ENCODE data around the gene CASZ1. TPM values are rescaled to one million over a fixed set of nuclear protein-coding genes. Genes with fewer than 3 reads are reported as not detected.

Gene CASZ1
- total RNA-seq, 1 donor from 2014 or later = 3.4 TPM

DNA sequence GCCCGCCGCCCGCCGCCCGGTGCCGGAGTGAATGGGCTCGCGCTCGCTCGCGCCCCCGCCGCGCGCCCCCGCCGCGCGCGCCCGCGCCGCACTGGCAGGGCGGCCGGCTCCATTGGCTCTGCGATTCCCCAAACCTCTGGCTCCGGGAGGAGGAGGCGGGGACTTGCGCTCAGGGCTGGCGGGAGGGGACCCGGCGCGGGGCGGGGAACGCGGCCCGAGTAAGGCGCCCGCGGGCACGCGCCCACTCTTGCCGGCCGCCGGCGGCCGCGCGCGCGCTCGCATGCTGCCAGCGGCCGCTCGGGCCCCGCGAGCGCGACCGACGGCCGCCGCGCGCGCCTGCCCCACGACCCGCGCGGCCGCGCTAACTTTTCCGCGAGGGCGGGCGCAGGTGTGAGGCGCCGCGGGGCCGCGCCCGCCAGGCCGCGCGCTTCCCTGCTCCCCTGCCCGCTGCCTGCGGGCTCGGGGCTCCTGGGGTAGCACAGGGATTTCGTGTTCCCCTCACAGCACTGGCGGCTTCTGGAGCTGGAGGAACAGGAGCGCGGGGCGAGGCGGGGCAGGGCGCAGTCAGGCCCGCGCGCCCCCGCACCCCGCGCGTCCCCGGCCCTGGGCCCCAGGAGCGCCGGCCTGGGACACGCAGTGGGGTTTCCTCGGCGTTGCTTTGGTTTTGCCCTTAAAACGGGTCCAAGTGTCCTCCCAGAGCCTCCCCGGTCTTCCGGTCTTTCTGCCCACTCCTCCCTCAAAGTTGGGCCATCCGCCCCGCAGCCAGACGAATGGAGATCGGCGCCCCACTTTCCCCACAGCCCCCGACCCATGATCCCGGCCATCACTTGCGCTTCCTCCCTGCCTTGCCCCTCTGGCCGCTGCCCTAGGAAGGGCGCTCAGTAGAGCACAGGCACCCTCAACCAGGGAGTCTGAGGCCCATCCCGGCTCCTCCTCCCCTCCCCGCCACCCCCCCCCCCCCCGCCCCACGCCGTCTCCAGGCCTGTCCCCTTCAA lies 101.5 kb downstream of the CASZ1 start:
- Histone ChIP-seq H3K27me3 (peaks cover 19% of the 10 kb centered on the region), H3F3A (ENCODE audit: low read depth) (peaks cover 26% of the 10 kb centered on the region), H3K9ac (no peak overlapping the region), H4K20me1 (ENCODE audit: low read depth) (peaks cover 19% of the 10 kb centered on the region), H3K4me2 (peak overlapping the region; percentile 92), H3K27ac (no peak overlapping the region), H3K4me1 (no peaks in the 10 kb centered on the region), H3K4me3 (peak overlapping the region; percentile 59), H2AFZ (replicated peaks) (peak overlapping the region; percentile 63), H3K9me3 (ENCODE audit: low read depth) (no peaks in the 10 kb centered on the region), H3K36me3 (no peaks in the 10 kb centered on the region), H3K79me2 (ENCODE audit: low read depth) (no peaks in the 10 kb centered on the region)
- TF ChIP-seq CTCF (IDR thresholded peaks at IDR 0.05) (no peak), EZH2phosphoT487 (IDR thresholded peaks at IDR 0.05) (no peak), EZH2 (IDR thresholded peaks at IDR 0.05) (no peak)
- peaks cover 13% of the 10 kb centered on the region for H3K27me3 Mint-ChIP-seq (ENCODE audit: insufficient read depth, low read depth)
- H3K4me3 Mint-ChIP-seq = peak overlapping the region; percentile 86
- peak; percentile 98 for DNase-seq (ENCODE audit: low spot score)
- peaks cover 47% of the 10 kb centered on the region for H3K4me1 Mint-ChIP-seq
- peak overlapping the region; percentile 69 for H3K27ac Mint-ChIP-seq
- no peaks in the 10 kb centered on the region for H3K9me3 Mint-ChIP-seq
- peaks cover 7% of the 10 kb centered on the region for H3K36me3 Mint-ChIP-seq

GRCh38 chr1:10694274-10694632 lies 102.2 kb downstream of the CASZ1 start:
- Histone ChIP-seq H3K27me3 (peaks cover 19% of the 10 kb centered on the region), H3K79me2 (ENCODE audit: low read depth) (no peaks in the 10 kb centered on the region), H3K36me3 (no peaks in the 10 kb centered on the region), H3K4me1 (no peaks in the 10 kb centered on the region), H4K20me1 (ENCODE audit: low read depth) (peaks cover 22% of the 10 kb centered on the region), H3K9me3 (ENCODE audit: low read depth) (no peaks in the 10 kb centered on the region), H3K9ac (no peak overlapping the region), H3K4me2 (peak overlapping the region; percentile 92), H2AFZ (replicated peaks) (no peak overlapping the region), H3K4me3 (peak overlapping the region; percentile 67), H3K27ac (no peak overlapping the region), H3F3A (ENCODE audit: low read depth) (peaks cover 26% of the 10 kb centered on the region)
- no peak for DNase-seq (ENCODE audit: low spot score)
- no peak for TF ChIP-seq CTCF (IDR thresholded peaks at IDR 0.05)
- TF ChIP-seq EZH2phosphoT487 (IDR thresholded peaks at IDR 0.05) = no peak
- no peak for TF ChIP-seq EZH2 (IDR thresholded peaks at IDR 0.05)
- Mint-ChIP-seq H3K27me3 (ENCODE audit: insufficient read depth, low read depth) (peaks cover 10% of the 10 kb centered on the region), H3K4me1 (peaks cover 45% of the 10 kb centered on the region), H3K9me3 (no peaks in the 10 kb centered on the region), H3K36me3 (peaks cover 10% of the 10 kb centered on the region), H3K4me3 (peak overlapping the region; percentile 87), H3K27ac (no peak overlapping the region)

DNA sequence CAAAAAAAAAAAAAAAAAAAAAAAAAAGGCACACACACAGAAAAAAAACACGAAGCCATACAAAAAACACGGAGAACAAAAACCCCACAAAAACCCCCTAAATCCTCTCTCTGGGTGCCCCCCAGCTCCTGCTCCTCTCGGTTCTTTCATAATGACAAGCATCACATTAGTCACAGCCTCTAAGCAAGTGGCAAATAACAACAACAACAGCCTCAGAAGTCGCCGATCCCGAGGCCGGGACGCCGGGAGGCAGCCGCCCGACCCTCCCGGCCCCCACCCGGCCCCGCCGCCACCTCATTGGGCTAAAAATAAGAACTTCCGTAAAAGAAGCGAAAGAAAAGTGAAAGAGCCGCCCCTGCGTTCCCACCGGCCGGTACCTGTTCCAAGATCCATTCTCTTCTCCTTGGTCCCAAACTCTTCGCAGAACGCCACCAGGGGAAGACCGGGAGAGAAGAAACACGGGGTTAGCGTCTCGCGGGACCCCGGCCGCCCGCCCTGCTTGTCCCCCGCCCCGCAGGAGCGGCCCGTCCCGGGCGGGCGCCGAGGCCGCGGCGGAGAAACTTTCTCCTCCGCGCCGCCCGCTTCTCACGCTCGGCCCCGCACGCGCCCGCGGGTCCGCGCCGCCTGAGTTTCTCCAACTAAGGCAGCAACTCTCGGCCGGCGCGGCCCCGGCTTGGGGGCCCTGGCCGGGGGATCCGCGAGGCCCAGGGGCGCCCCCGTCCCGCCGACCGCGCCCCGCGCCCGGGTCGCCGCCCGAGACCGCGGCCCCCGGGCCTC lies 102.8 kb downstream of the CASZ1 start:
- peaks cover 19% of the 10 kb centered on the region for H3K27me3 ChIP-seq
- peaks cover 10% of the 10 kb centered on the region for H3K27me3 Mint-ChIP-seq (ENCODE audit: insufficient read depth, low read depth)
- H3K9me3 Mint-ChIP-seq = no peaks in the 10 kb centered on the region
- H3K4me1 ChIP-seq = no peaks in the 10 kb centered on the region
- no peak overlapping the region for H3K27ac ChIP-seq
- peaks cover 10% of the 10 kb centered on the region for H3K36me3 Mint-ChIP-seq
- H2AFZ ChIP-seq (replicated peaks) = no peak overlapping the region
- H3K79me2 ChIP-seq (ENCODE audit: low read depth) = no peaks in the 10 kb centered on the region
- H3K4me3 Mint-ChIP-seq = peak overlapping the region; percentile 87
- H3K36me3 ChIP-seq = no peaks in the 10 kb centered on the region
- no peak overlapping the region for H3K9ac ChIP-seq
- TF ChIP-seq EZH2phosphoT487 (IDR thresholded peaks at IDR 0.05) (no peak), EZH2 (IDR thresholded peaks at IDR 0.05) (peak; percentile 25)
- H3K27ac Mint-ChIP-seq = no peak overlapping the region
- no peaks in the 10 kb centered on the region for H3K9me3 ChIP-seq (ENCODE audit: low read depth)
- peaks cover 26% of the 10 kb centered on the region for H3F3A ChIP-seq (ENCODE audit: low read depth)
- H3K4me3 ChIP-seq = peak overlapping the region; percentile 67
- peaks cover 22% of the 10 kb centered on the region for H4K20me1 ChIP-seq (ENCODE audit: low read depth)
- DNase-seq (ENCODE audit: low spot score) = peak; percentile 77
- peaks cover 45% of the 10 kb centered on the region for H3K4me1 Mint-ChIP-seq
- peak overlapping the region; percentile 92 for H3K4me2 ChIP-seq

Data from neural progenitor cell (in vitro differentiated cells).